Small intestine (tissue), 7 donors: Measurements from ENCODE around the gene TEDDM1. TPM values are rescaled to one million over a fixed set of nuclear protein-coding genes. Genes with fewer than 3 reads are reported as not detected.

Experiments
- DNase-seq, 2 donors: peaks; one replicate each; pipeline versions ENCODE4 v3.0.0 to v3.0.0-alpha.2; 2013
- FAIRE-seq: peaks from 2 replicates; lab custom pipeline; 2012; peaks lifted over from hg19 to GRCh38; lab: Jason Lieb, UNC
- H3K27ac ChIP-seq, 3 donors: one replicate each; pipeline ENCODE4 v1.5.1; 2013; ENCODE audit warnings: low read length in 2 of 3, mild to moderate bottlenecking in 2 of 3, control low read depth in 1 of 3, inconsistent platforms in 1 of 3, low read depth in 1 of 3, moderate library complexity in 1 of 3
- H3K27me3 ChIP-seq, 3 donors: one replicate each; pipeline ENCODE4 v1.6.1; 2013; ENCODE audit warnings: low read length in 3 of 3, inconsistent platforms in 1 of 3; ENCODE audit not compliant: control insufficient read depth in 3 of 3, insufficient read depth in 3 of 3
- H3K36me3 ChIP-seq, 3 donors: one replicate each; pipeline ENCODE4 v1.6.1; 2013; ENCODE audit warnings: low read length in 3 of 3, inconsistent platforms in 1 of 3, low read depth in 1 of 3, mild to moderate bottlenecking in 1 of 3, moderate library complexity in 1 of 3; ENCODE audit not compliant: control insufficient read depth in 3 of 3, insufficient read depth in 2 of 3
- H3K4me1 ChIP-seq, 3 donors: one replicate each; pipeline ENCODE4 v1.6.1; 2013; ENCODE audit warnings: low read length in 2 of 3, inconsistent platforms in 1 of 3, low read depth in 1 of 3, mild to moderate bottlenecking in 1 of 3, moderate library complexity in 1 of 3; ENCODE audit not compliant: control insufficient read depth in 3 of 3, insufficient read depth in 2 of 3
- H3K4me3 ChIP-seq, 3 donors: one replicate each; pipeline ENCODE4 v1.5.1; 2013; ENCODE audit warnings: low read length in 3 of 3, control low read depth in 1 of 3, inconsistent platforms in 1 of 3, low read depth in 1 of 3, mild to moderate bottlenecking in 1 of 3, moderate library complexity in 1 of 3
- H3K9me3 ChIP-seq, 2 donors: one replicate each; pipeline ENCODE4 v1.6.1; 2013; ENCODE audit warnings: low read depth in 1 of 2, low read length in 1 of 2; ENCODE audit not compliant: control insufficient read depth in 2 of 2, insufficient read depth in 1 of 2
- WGBS, 3 donors: extraction: QIAGEN DNeasy Blood & Tissue Kit; methylation state at CpG; one replicate each; pipeline ENCODE4 v1.1.7; 2013; 5-methylcytosine and 5-hydroxymethylcytosine counted together
- polyA plus RNA-seq, 4 donors: library from polyadenylated mRNA; stranded (reverse) in 3 of 4; unstranded in 1 of 4; fragments of 200-250 nt in 3 of 4; fragments of 120-200 nt in 1 of 4; gene quantifications; one replicate each; pipeline versions ENCODE4 v1.2.1 to v1.2.3, GENCODE V29; 2013
- donor health status: healthy with polysubstance abuse.
- donor health status: control.
- donor health status: control.
- donor health status: Bipolar disorder and iron deficiency.
- donor health status: healthy.

TEDDM1 gene
- polyA plus RNA-seq, 4 donors: 0.16 TPM; not detected in 3

- Histone ChIP-seq H3K27ac (no peak overlapping the region), H3K4me3 (no peak overlapping the region), H3K4me1 (no peaks in the 10 kb centered on the region), H3K27me3 (no peaks in the 10 kb centered on the region), H3K9me3 (no peaks in the 10 kb centered on the region), H3K36me3 (no peaks in the 10 kb centered on the region)
- 71 to 83% (median 73%) methylated on average over 3 of the region's 3 CpGs for WGBS, 3 donors
- DNase-seq (no peak), FAIRE-seq (no peak)
These were observed 13.0 kb upstream of the TEDDM1 start for GRCh38 chr1:182413486-182413885.

- H3K36me3 ChIP-seq: no peaks in the 10 kb centered on the region
- peaks cover 0 to 1% of the 10 kb centered on the region in 2 donors for H3K9me3 ChIP-seq
- WGBS, 3 donors: 61 to 80% (median 70%) methylated on average over 1 of the region's 1 CpG
- H3K4me3 ChIP-seq: no peak overlapping the region
- DNase-seq (no peak), FAIRE-seq (no peak)
- H3K27ac ChIP-seq: no peak overlapping the region
- no peaks in the 10 kb centered on the region for H3K27me3 ChIP-seq
- H3K4me1 ChIP-seq: no peaks in the 10 kb centered on the region
These were observed 10.3 kb upstream of the TEDDM1 start for GRCh38 chr1:182410620-182411273.

GRCh38 chr1:182410138-182410537, 9.7 kb upstream of the TEDDM1 start:
- no peak for DNase-seq
- Histone ChIP-seq H3K27me3 (peaks cover 0 to 3% (median 0%) of the 10 kb centered on the region in 3 donors), H3K4me3 (no peak overlapping the region), H3K27ac (no peak overlapping the region), H3K4me1 (no peaks in the 10 kb centered on the region), H3K9me3 (peaks cover 0 to 7% of the 10 kb centered on the region in 2 donors), H3K36me3 (no peaks in the 10 kb centered on the region)
- FAIRE-seq: no peak
- WGBS, 3 donors: 67 to 72% (median 72%) methylated on average over 4 of the region's 4 CpGs

- H3K27ac ChIP-seq: peak overlapping the region in 1 of 3 donors; percentile 12
- 20 to 52% (median 31%) methylated on average over 3 of the region's 3 CpGs for WGBS, 3 donors
These were observed 8.1 kb upstream of the TEDDM1 start for GRCh38 chr1:182408435-182409075.

GRCh38 chr1:182407724-182408123, 7.3 kb upstream of the TEDDM1 start:
- FAIRE-seq: no peak
- Histone ChIP-seq H3K36me3 (no peaks in the 10 kb centered on the region), H3K4me1 (no peaks in the 10 kb centered on the region), H3K27ac (no peak overlapping the region), H3K27me3 (peaks cover 0 to 3% (median 0%) of the 10 kb centered on the region in 3 donors), H3K4me3 (no peak overlapping the region), H3K9me3 (peaks cover 0 to 8% of the 10 kb centered on the region in 2 donors)
- DNase-seq: no peak
- 49 to 70% (median 58%) methylated on average over 3 of the region's 3 CpGs for WGBS, 3 donors

More at GRCh38 chr1:182408435-182409075, 8.1 kb upstream of the TEDDM1 start:
- no peaks in the 10 kb centered on the region for H3K36me3 ChIP-seq
- DNase-seq: peak; percentile 47 to 53
- H3K4me3 ChIP-seq: no peak overlapping the region
- no peaks in the 10 kb centered on the region for H3K4me1 ChIP-seq
- H3K9me3 ChIP-seq: peaks cover 0 to 8% of the 10 kb centered on the region in 2 donors
- H3K27me3 ChIP-seq: peaks cover 0 to 3% (median 0%) of the 10 kb centered on the region in 3 donors
- FAIRE-seq: no peak

- no peaks in the 10 kb centered on the region for H3K4me1 ChIP-seq
- peaks cover 0 to 8% of the 10 kb centered on the region in 2 donors for H3K9me3 ChIP-seq
- peaks cover 0 to 3% (median 0%) of the 10 kb centered on the region in 3 donors for H3K27me3 ChIP-seq
- no peak overlapping the region for H3K4me3 ChIP-seq
- H3K36me3 ChIP-seq: no peaks in the 10 kb centered on the region
- peak in 1 of 2 donors; percentile 9 for DNase-seq
- WGBS, 3 donors: 17 to 63% (median 37%) methylated on average over 1 of the region's 1 CpG
- no peak overlapping the region for H3K27ac ChIP-seq
- no peak for FAIRE-seq
These were observed 5.5 kb upstream of the TEDDM1 start for GRCh38 chr1:182406012-182406411.

- Histone ChIP-seq H3K9me3 (peaks cover 0 to 8% of the 10 kb centered on the region in 2 donors), H3K27me3 (peaks cover 0 to 3% (median 0%) of the 10 kb centered on the region in 3 donors), H3K4me1 (no peaks in the 10 kb centered on the region), H3K36me3 (no peaks in the 10 kb centered on the region), H3K4me3 (no peak overlapping the region), H3K27ac (no peak overlapping the region)
- 90 to 96% (median 92%) methylated on average over 1 of the region's 1 CpG for WGBS, 3 donors
- FAIRE-seq (no peak), DNase-seq (no peak)
These were observed 5.1 kb upstream of the TEDDM1 start for GRCh38 chr1:182405578-182405977.

- H3K27me3 ChIP-seq: peaks cover 0 to 3% (median 0%) of the 10 kb centered on the region in 3 donors
- no peaks in the 10 kb centered on the region for H3K4me1 ChIP-seq
- no peak overlapping the region for H3K27ac ChIP-seq
- WGBS, 3 donors: 53 to 72% (median 64%) methylated on average over 1 of the region's 1 CpG
- H3K4me3 ChIP-seq: no peak overlapping the region
- peaks cover 0 to 8% of the 10 kb centered on the region in 2 donors for H3K9me3 ChIP-seq
- DNase-seq (no peak), FAIRE-seq (no peak)
- no peaks in the 10 kb centered on the region for H3K36me3 ChIP-seq
These were observed 4.3 kb upstream of the TEDDM1 start for GRCh38 chr1:182404781-182405180.
